C4-2B (cell line): ENCODE data around the gene ACBD6.

ENCODE experiments used
- ZFX ChIP-seq: fragments of 450-650 bp; IDR thresholded peaks from 2 replicates; pipeline ENCODE4 v1.6.1; 2017
- TF ChIP-seq, protein P1 (sequence below): fragments of 450-650 bp; conservative IDR thresholded peaks from 2 replicates; pipeline ENCODE4 v1.5.1; 2017; ENCODE audit warnings: mild to moderate bottlenecking

DNA sequence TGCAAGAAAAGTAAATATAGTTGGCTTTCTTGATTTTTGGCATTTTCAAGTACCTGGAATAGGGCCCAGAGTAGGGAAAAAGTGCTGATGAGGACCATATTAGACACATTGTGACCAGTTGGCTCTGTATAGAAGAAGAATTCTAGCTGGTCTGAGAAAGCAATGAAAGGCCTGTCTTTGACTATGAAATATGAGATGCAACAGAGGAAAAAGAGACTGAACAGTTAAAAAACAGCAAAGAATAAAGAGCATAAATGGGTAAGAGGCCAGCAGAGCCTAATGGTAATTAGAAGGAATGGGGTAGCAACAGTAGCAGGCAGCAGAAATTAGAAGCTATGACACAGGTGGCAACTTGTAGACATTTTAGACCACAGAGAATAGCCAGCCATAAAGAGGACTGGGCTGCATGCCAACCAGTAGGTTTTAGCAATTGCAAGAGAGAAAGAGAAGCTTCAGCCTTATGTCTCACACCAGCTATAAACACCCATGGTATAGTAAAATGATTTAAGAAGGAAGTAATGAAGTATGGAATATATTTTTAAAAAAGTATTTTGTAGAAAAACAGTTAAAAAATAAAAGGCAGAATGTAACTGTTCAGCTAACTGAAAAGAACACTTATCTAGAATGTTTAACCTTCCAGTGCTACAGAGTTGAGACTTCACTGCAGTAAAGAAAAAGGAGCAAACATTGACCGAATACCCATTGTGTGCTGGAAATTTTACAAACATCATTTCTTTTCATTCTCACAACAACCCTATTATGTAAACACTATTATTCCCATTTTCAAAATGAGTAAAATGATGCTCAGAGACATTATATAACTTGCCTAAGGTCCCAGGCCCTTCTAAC is 158.2 kb downstream of the ACBD6 start:
- TF ChIP-seq, protein P1, sequence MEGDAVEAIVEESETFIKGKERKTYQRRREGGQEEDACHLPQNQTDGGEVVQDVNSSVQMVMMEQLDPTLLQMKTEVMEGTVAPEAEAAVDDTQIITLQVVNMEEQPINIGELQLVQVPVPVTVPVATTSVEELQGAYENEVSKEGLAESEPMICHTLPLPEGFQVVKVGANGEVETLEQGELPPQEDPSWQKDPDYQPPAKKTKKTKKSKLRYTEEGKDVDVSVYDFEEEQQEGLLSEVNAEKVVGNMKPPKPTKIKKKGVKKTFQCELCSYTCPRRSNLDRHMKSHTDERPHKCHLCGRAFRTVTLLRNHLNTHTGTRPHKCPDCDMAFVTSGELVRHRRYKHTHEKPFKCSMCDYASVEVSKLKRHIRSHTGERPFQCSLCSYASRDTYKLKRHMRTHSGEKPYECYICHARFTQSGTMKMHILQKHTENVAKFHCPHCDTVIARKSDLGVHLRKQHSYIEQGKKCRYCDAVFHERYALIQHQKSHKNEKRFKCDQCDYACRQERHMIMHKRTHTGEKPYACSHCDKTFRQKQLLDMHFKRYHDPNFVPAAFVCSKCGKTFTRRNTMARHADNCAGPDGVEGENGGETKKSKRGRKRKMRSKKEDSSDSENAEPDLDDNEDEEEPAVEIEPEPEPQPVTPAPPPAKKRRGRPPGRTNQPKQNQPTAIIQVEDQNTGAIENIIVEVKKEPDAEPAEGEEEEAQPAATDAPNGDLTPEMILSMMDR = no peak
- TF ChIP-seq ZFX = no peak
